ENCODE results near the gene PREX1.
"Not testable (repeated sequence)": the region's sequence is repeated elsewhere in the genome, so short reads cannot be mapped to it uniquely, and the experiment has no call there.

PREX1 gene

GRCh38 chr20:48827855-48828733, at the start of gene PREX1:
Gene PREX1, minus strand, starts transcription at chr20:48827999. Its CDS starts 139 bp downstream, at chr20:48827860.
- peak within 1 kb of the TSS; percentile 99 for H3K4me3 Mint-ChIP-seq
- ATAC-seq (peak; percentile 65), DNase-seq (peak; percentile 88)
- peaks cover 27% of the 10 kb centered on the region for H3K4me1 Mint-ChIP-seq
- H3K27me3 Mint-ChIP-seq = no peaks in the 10 kb centered on the region
- H3K27ac Mint-ChIP-seq = peak within 1 kb of the TSS; percentile 96 to 98
- H3K9me3 Mint-ChIP-seq = peaks cover 0 to 3% of the 10 kb centered on the region in 2 donors

GRCh38 chr20:48877304-48877703, 49.5 kb upstream of the PREX1 start:
- Mint-ChIP-seq H3K4me1 (peaks cover 37% of the 10 kb centered on the region), H3K27ac (no peak overlapping the region), H3K27me3 (no peaks in the 10 kb centered on the region), H3K9me3 (no peaks in the 10 kb centered on the region), H3K4me3 (no peak overlapping the region)
- DNase-seq = peak in 1 of 2 donors; percentile 17
- ATAC-seq = no peak

GRCh38 chr20:48875914-48876240, 48.1 kb upstream of the PREX1 start:
- no peak overlapping the region for H3K27ac Mint-ChIP-seq
- no peaks in the 10 kb centered on the region for H3K27me3 Mint-ChIP-seq
- ATAC-seq (no peak), DNase-seq (no peak)
- no peaks in the 10 kb centered on the region for H3K9me3 Mint-ChIP-seq
- peaks cover 37% of the 10 kb centered on the region for H3K4me1 Mint-ChIP-seq
- no peak overlapping the region for H3K4me3 Mint-ChIP-seq

GRCh38 chr20:48875233-48875913, 47.6 kb upstream of the PREX1 start:
- H3K27me3 Mint-ChIP-seq = no peaks in the 10 kb centered on the region
- H3K9me3 Mint-ChIP-seq = no peaks in the 10 kb centered on the region
- no peak overlapping the region for H3K4me3 Mint-ChIP-seq
- no peak overlapping the region for H3K27ac Mint-ChIP-seq
- DNase-seq (no peak), ATAC-seq (no peak)
- H3K4me1 Mint-ChIP-seq = peaks cover 37% of the 10 kb centered on the region

- H3K27ac Mint-ChIP-seq, ATAC-seq, DNase-seq, H3K4me3 Mint-ChIP-seq, H3K27me3 Mint-ChIP-seq, H3K9me3 Mint-ChIP-seq: not testable (repeated sequence)
- peaks cover 39% of the 10 kb centered on the region for H3K4me1 Mint-ChIP-seq
Observed at GRCh38 chr20:48869442-48869841, 41.6 kb upstream of the PREX1 start.

GRCh38 chr20:48866936-48867335, 39.1 kb upstream of the PREX1 start:
- no peaks in the 10 kb centered on the region for H3K27me3 Mint-ChIP-seq
- H3K9me3 Mint-ChIP-seq = no peaks in the 10 kb centered on the region
- H3K4me1 Mint-ChIP-seq = peaks cover 33% of the 10 kb centered on the region
- peak overlapping the region in 1 of 2 donors; percentile 59 for H3K27ac Mint-ChIP-seq
- H3K4me3 Mint-ChIP-seq = no peak overlapping the region
- DNase-seq = no peak
- no peak for ATAC-seq

GRCh38 chr20:48864738-48865318, 37.0 kb upstream of the PREX1 start:
- H3K9me3 Mint-ChIP-seq = no peaks in the 10 kb centered on the region
- H3K4me1 Mint-ChIP-seq = peaks cover 52% of the 10 kb centered on the region
- DNase-seq (no peak), ATAC-seq (no peak)
- peak overlapping the region in 1 of 2 donors; percentile 10 for H3K27ac Mint-ChIP-seq
- H3K27me3 Mint-ChIP-seq = no peaks in the 10 kb centered on the region
- no peak overlapping the region for H3K4me3 Mint-ChIP-seq

GRCh38 chr20:48864254-48864653, 36.5 kb upstream of the PREX1 start:
- no peaks in the 10 kb centered on the region for H3K9me3 Mint-ChIP-seq
- no peaks in the 10 kb centered on the region for H3K27me3 Mint-ChIP-seq
- ATAC-seq = no peak
- no peak overlapping the region for H3K27ac Mint-ChIP-seq
- DNase-seq = no peak
- H3K4me1 Mint-ChIP-seq = peaks cover 54% of the 10 kb centered on the region
- no peak overlapping the region for H3K4me3 Mint-ChIP-seq

- ATAC-seq (no peak), DNase-seq (no peak)
- H3K4me3 Mint-ChIP-seq = no peak overlapping the region
- H3K27ac Mint-ChIP-seq = no peak overlapping the region
- H3K4me1 Mint-ChIP-seq = peaks cover 57% of the 10 kb centered on the region
- no peaks in the 10 kb centered on the region for H3K27me3 Mint-ChIP-seq
- no peaks in the 10 kb centered on the region for H3K9me3 Mint-ChIP-seq
Observed at GRCh38 chr20:48862279-48862678, 34.5 kb upstream of the PREX1 start.

- Mint-ChIP-seq H3K9me3 (no peaks in the 10 kb centered on the region), H3K27me3 (no peaks in the 10 kb centered on the region), H3K4me1 (peaks cover 49% of the 10 kb centered on the region), H3K4me3 (peak overlapping the region in 1 of 2 donors; percentile 15), H3K27ac (peak overlapping the region in 1 of 2 donors; percentile 80)
- no peak for DNase-seq
- ATAC-seq = no peak
Observed at GRCh38 chr20:48861444-48861843, 33.6 kb upstream of the PREX1 start.

GRCh38 chr20:48858075-48858790, 30.4 kb upstream of the PREX1 start:
- ATAC-seq = no peak
- DNase-seq = no peak
- Mint-ChIP-seq H3K9me3 (peaks cover 5 to 8% of the 10 kb centered on the region in 2 donors), H3K27ac (peak overlapping the region; percentile 23 to 74), H3K27me3 (no peaks in the 10 kb centered on the region), H3K4me3 (no peak overlapping the region), H3K4me1 (peaks cover 40% of the 10 kb centered on the region)

GRCh38 chr20:48856130-48856529, 28.3 kb upstream of the PREX1 start:
- H3K27me3 Mint-ChIP-seq = no peaks in the 10 kb centered on the region
- peaks cover 10 to 11% of the 10 kb centered on the region in 2 donors for H3K9me3 Mint-ChIP-seq
- ATAC-seq (no peak), DNase-seq (no peak)
- peaks cover 27% of the 10 kb centered on the region for H3K4me1 Mint-ChIP-seq
- no peak overlapping the region for H3K4me3 Mint-ChIP-seq
- no peak overlapping the region for H3K27ac Mint-ChIP-seq

- ATAC-seq (no peak), DNase-seq (no peak)
- H3K27me3 Mint-ChIP-seq = no peaks in the 10 kb centered on the region
- peak overlapping the region; percentile 33 to 48 for H3K27ac Mint-ChIP-seq
- peaks cover 28% of the 10 kb centered on the region for H3K4me1 Mint-ChIP-seq
- H3K4me3 Mint-ChIP-seq = no peak overlapping the region
- H3K9me3 Mint-ChIP-seq = peaks cover 10 to 11% of the 10 kb centered on the region in 2 donors
Observed at GRCh38 chr20:48855046-48855445, 27.2 kb upstream of the PREX1 start.

GRCh38 chr20:48852609-48853008, 24.8 kb upstream of the PREX1 start:
- Mint-ChIP-seq H3K4me3 (no peak overlapping the region), H3K4me1 (peaks cover 33% of the 10 kb centered on the region), H3K27me3 (no peaks in the 10 kb centered on the region), H3K27ac (no peak overlapping the region), H3K9me3 (peaks cover 10 to 11% of the 10 kb centered on the region in 2 donors)
- DNase-seq (no peak), ATAC-seq (no peak)

GRCh38 chr20:48851579-48851978, 23.8 kb upstream of the PREX1 start:
- no peak overlapping the region for H3K27ac Mint-ChIP-seq
- H3K4me1 Mint-ChIP-seq = peaks cover 43% of the 10 kb centered on the region
- peaks cover 10 to 11% of the 10 kb centered on the region in 2 donors for H3K9me3 Mint-ChIP-seq
- H3K4me3 Mint-ChIP-seq = no peak overlapping the region
- no peak for ATAC-seq
- DNase-seq = no peak
- H3K27me3 Mint-ChIP-seq = no peaks in the 10 kb centered on the region

Measured in stimulated activated naive CD8-positive, alpha-beta T cell treated with anti-CD3 and anti-CD28 coated beads, Interleukin-15, amount 100 ng/mL, for 72 hours (primary cell).